Hepatocyte (in vitro differentiated cells): ENCODE measurements around the gene LIPC. TPM values are rescaled to one million over a fixed set of nuclear protein-coding genes. Genes with fewer than 3 reads are reported as not detected.

Source experiments
- DNase-seq: peaks from one replicate; pipeline ENCODE4 v3.0.0-alpha.2; 2016; ENCODE audit warnings: low spot score
- H2AFZ ChIP-seq: fragments of 200-600 bp; sonication (generic); 2 replicates; pipeline ENCODE4 v1.6.0; 2016; ENCODE audit warnings: antibody characterized with exemption, mild to moderate bottlenecking
- H3K27ac ChIP-seq: fragments of 200-600 bp; sonication (generic); 2 replicates; pipeline ENCODE4 v1.5.1; 2016; ENCODE audit warnings: mild to moderate bottlenecking
- H3K27me3 ChIP-seq: fragments of 200-600 bp; sonication (generic); 2 replicates; pipeline ENCODE4 v1.6.1; 2016
- H3K36me3 ChIP-seq: fragments of 200-600 bp; sonication (generic); replicated peaks from 2 replicates; pipeline ENCODE4 v1.5.1; 2016; ENCODE audit warnings: low read depth; ENCODE audit not compliant: insufficient read depth
- H3K4me1 ChIP-seq: fragments of 200-600 bp; sonication (generic); 2 replicates; pipeline ENCODE4 v1.5.1; 2016; ENCODE audit warnings: mild to moderate bottlenecking, moderate library complexity; ENCODE audit not compliant: insufficient read depth
- H3K4me2 ChIP-seq: fragments of 200-600 bp; sonication (generic); 2 replicates; pipeline ENCODE4 v1.6.0; 2016
- H3K4me3 ChIP-seq: fragments of 200-600 bp; sonication (generic); 2 replicates; pipeline ENCODE4 v1.5.1; 2016; ENCODE audit warnings: mild to moderate bottlenecking
- H3K79me2 ChIP-seq: fragments of 200-600 bp; sonication (generic); 2 replicates; pipeline ENCODE4 v1.6.0; 2017; ENCODE audit warnings: mild to moderate bottlenecking
- H3K9me2 ChIP-seq: fragments of 200-600 bp; sonication (generic); replicated peaks from 2 replicates; pipeline ENCODE4 v1.6.0; 2017; ENCODE audit warnings: mild to moderate bottlenecking; ENCODE audit not compliant: insufficient read depth
- H3K9me3 ChIP-seq: fragments of 200-600 bp; sonication (generic); 2 replicates; pipeline ENCODE4 v1.5.1; 2016; ENCODE audit warnings: low read depth, mild to moderate bottlenecking
- H4K20me1 ChIP-seq: fragments of 200-600 bp; sonication (generic); 2 replicates; pipeline ENCODE4 v1.6.0; 2016; ENCODE audit warnings: mild to moderate bottlenecking; ENCODE audit not compliant: insufficient read depth, poor library complexity, severe bottlenecking
- EZH2 ChIP-seq: fragments of 200-600 bp; sonication (generic); IDR thresholded peaks from 2 replicates; pipeline ENCODE4 v1.6.1; 2016; ENCODE audit warnings: antibody characterized with exemption, mild to moderate bottlenecking, borderline replicate concordance
- EZH2phosphoT487 ChIP-seq: fragments of 200-600 bp; sonication (generic); IDR thresholded peaks from one replicate; pipeline ENCODE4 v1.6.1; 2018; ENCODE audit warnings: antibody characterized with exemption, mild to moderate bottlenecking, low read depth, moderate library complexity; ENCODE audit not compliant: unreplicated experiment, severe bottlenecking
- WGBS: methylation state at CpG from one replicate; pipeline ENCODE4 v1.1.6; 2016; ENCODE audit warnings: low lambda C conversion rate; ENCODE audit errors: missing lambda C conversion rate; 5-methylcytosine and 5-hydroxymethylcytosine counted together
- polyA plus RNA-seq: library from polyadenylated mRNA; unstranded; fragments of >200 nt; fragmentation: Nextera tagmentation; extraction: Ambion mirVana; gene quantifications from 2 replicates; pipeline ENCODE4 v1.2.1, GENCODE V29; 2016
- total RNA-seq: library from RNA; depleted of rRNA; stranded (reverse); fragments of >200 nt; gene quantifications from 2 replicates; pipeline ENCODE4 v1.2.3, GENCODE V29; 2014
- TF ChIP-seq, protein P1 (sequence below): fragments of 200-600 bp; sonication (generic); IDR thresholded peaks from 2 replicates; pipeline ENCODE4 v1.5.1; 2016; ENCODE audit warnings: antibody characterized with exemption, mild to moderate bottlenecking; ENCODE audit not compliant: poor library complexity

Gene LIPC
- total and polyA plus RNA-seq, 2 experiments from 2014 or later, result 37.0 to 64.8 TPM

DNA sequence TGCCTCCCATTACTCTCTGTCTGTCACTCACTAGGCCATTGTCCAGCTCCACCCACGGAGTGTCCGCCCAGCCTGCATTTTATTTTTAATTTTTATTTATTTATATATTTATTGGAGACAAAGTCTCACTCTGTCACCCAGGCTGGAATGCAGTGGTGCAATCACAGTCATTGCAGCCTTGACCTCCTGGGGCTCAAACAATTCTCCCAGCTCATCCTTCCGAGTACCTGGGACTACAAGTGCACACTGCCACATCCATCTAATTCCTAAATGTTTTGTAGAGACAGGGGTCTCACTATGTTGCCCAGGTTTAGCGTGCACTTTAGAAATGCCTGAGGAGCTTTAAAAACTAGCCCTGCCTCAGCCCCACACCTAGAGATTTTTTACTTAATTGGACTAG is 141.5 kb downstream of the LIPC start:
- no peak overlapping the region for H3K4me2 ChIP-seq
- H3K4me3 ChIP-seq, result no peak overlapping the region
- no peaks in the 10 kb centered on the region for H3K79me2 ChIP-seq
- TF ChIP-seq, protein P1, sequence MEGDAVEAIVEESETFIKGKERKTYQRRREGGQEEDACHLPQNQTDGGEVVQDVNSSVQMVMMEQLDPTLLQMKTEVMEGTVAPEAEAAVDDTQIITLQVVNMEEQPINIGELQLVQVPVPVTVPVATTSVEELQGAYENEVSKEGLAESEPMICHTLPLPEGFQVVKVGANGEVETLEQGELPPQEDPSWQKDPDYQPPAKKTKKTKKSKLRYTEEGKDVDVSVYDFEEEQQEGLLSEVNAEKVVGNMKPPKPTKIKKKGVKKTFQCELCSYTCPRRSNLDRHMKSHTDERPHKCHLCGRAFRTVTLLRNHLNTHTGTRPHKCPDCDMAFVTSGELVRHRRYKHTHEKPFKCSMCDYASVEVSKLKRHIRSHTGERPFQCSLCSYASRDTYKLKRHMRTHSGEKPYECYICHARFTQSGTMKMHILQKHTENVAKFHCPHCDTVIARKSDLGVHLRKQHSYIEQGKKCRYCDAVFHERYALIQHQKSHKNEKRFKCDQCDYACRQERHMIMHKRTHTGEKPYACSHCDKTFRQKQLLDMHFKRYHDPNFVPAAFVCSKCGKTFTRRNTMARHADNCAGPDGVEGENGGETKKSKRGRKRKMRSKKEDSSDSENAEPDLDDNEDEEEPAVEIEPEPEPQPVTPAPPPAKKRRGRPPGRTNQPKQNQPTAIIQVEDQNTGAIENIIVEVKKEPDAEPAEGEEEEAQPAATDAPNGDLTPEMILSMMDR, result no peak
- no peak for TF ChIP-seq EZH2
- TF ChIP-seq EZH2phosphoT487, result no peak
- no peaks in the 10 kb centered on the region for H3K36me3 ChIP-seq
- WGBS, result 95% methylated on average over 4 of the region's 4 CpGs
- no peak overlapping the region for H3K27ac ChIP-seq
- H3K9me3 ChIP-seq, result no peaks in the 10 kb centered on the region
- no peaks in the 10 kb centered on the region for H4K20me1 ChIP-seq
- peaks cover 4% of the 10 kb centered on the region for H3K4me1 ChIP-seq
- H2AFZ ChIP-seq, result no peak overlapping the region
- DNase-seq, result no peak
- H3K9me2 ChIP-seq, result no peaks in the 10 kb centered on the region
- no peaks in the 10 kb centered on the region for H3K27me3 ChIP-seq

DNA sequence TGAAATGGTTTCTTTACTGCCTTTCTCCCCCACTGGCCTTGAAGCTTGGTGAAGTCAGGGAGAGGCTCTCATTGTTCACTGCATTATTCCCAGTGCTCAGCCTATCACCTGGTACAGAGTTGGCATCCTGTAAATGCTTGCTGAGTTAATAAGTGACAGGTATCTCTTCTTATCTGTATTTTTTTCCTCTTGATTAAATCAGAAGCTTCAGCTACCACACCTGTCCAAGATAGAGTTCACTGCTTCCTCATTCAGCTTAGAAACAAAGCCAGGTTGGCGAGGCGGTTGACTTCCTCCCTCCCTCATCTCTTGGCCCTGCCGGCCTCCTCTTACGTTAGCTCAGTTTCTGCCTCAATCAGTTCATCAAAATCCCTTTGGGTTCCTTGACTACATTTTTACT is 142.8 kb downstream of the LIPC start:
- 58% methylated on average over 4 of the region's 4 CpGs for whole genome bisulfite sequencing
- H3K4me1 ChIP-seq, result peaks cover 4% of the 10 kb centered on the region
- H3K27me3 ChIP-seq, result no peaks in the 10 kb centered on the region
- DNase-seq, result peak; percentile 9
- H3K4me3 ChIP-seq, result no peak overlapping the region
- no peaks in the 10 kb centered on the region for H3K36me3 ChIP-seq
- H3K9me3 ChIP-seq, result no peaks in the 10 kb centered on the region
- TF ChIP-seq, protein P1, result no peak
- TF ChIP-seq EZH2, result no peak
- TF ChIP-seq EZH2phosphoT487, result no peak
- no peaks in the 10 kb centered on the region for H4K20me1 ChIP-seq
- peak overlapping the region; percentile 41 for H3K27ac ChIP-seq
- H3K4me2 ChIP-seq, result no peak overlapping the region
- no peaks in the 10 kb centered on the region for H3K9me2 ChIP-seq
- no peaks in the 10 kb centered on the region for H3K79me2 ChIP-seq
- H2AFZ ChIP-seq, result no peak overlapping the region

DNA sequence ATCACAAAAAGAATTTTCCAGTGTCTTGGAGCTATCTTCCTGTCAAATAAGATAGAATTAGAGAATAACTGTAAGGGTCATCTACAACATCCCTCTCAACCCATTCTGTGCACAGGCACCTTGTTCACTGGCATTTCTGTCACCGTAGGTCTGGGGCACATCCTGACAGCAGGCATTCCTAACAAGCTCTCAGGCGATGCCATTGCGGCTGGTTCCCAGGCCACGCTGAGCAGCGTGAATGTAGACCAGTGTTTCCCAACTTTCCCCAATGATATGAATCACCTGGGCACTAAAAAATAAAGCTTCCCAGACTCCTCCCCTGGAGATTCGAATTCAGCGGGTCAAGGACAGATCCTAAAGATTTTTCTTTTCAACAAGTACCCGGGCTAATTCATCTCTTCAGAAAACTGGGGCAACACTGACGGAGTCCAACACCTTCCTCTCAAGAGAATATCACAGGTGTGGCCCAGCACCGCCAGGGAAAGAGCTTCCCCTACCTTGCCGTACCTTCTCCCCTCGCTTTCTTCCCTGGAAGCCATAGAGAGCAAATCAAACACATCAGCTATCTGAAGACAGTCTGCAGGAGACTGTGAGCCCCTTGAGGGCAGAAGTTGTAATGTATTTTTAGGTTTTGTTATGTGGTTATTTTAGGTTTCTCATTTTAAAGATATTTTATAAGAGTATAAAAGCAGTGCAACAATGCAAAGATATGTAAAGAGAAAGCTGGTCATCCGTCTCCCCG is 143.4 kb downstream of the LIPC start:
- no peak for DNase-seq
- Histone ChIP-seq H3K27me3 (no peaks in the 10 kb centered on the region), H3K27ac (peak overlapping the region; percentile 41), H3K36me3 (no peaks in the 10 kb centered on the region), H3K9me3 (no peaks in the 10 kb centered on the region), H3K9me2 (no peaks in the 10 kb centered on the region), H3K79me2 (no peaks in the 10 kb centered on the region), H4K20me1 (no peaks in the 10 kb centered on the region), H3K4me3 (no peak overlapping the region), H3K4me1 (peaks cover 4% of the 10 kb centered on the region), H3K4me2 (no peak overlapping the region), H2AFZ (no peak overlapping the region)
- WGBS, result 96% methylated on average over 14 of the region's 14 CpGs
- no peak for TF ChIP-seq EZH2phosphoT487

DNA sequence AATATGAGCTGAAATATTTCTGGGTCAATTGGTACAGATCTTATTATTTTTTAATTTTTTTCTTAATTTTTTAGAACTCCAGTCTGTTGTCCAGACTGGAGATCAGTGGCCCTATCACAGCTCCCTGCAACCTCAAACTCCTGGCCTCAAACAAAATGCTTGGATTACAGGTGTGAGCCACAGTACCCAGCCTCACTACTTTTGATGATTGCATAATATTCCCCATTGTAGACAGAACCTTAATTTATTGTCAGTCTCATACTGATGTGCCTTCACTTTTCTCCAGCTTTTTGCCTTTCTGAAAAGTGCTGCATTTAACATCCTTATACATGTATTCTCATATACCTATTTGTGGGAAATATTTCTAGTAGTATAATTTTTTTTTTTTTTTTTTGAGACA is 144.9 kb downstream of the LIPC start:
- TF ChIP-seq, protein P1, result no peak
- TF ChIP-seq EZH2phosphoT487, result no peak
- no peak for TF ChIP-seq EZH2
- no peak overlapping the region for H3K4me3 ChIP-seq
- no peaks in the 10 kb centered on the region for H3K27me3 ChIP-seq
- H3K79me2 ChIP-seq, result no peaks in the 10 kb centered on the region
- no peaks in the 10 kb centered on the region for H3K9me3 ChIP-seq
- no peaks in the 10 kb centered on the region for H3K36me3 ChIP-seq
- H3K4me2 ChIP-seq, result no peak overlapping the region
- H3K4me1 ChIP-seq, result peaks cover 4% of the 10 kb centered on the region
- H3K9me2 ChIP-seq, result no peaks in the 10 kb centered on the region
- no peak for DNase-seq
- H2AFZ ChIP-seq, result no peak overlapping the region
- no peak overlapping the region for H3K27ac ChIP-seq
- no peaks in the 10 kb centered on the region for H4K20me1 ChIP-seq
